Epithelial cell of umbilical artery (primary cell): ENCODE results near the gene SHBG. TPM values are rescaled to one million over a fixed set of nuclear protein-coding genes. Genes with fewer than 3 reads are reported as not detected.

Experiments
- total RNA-seq: library from RNA; depleted of rRNA; stranded (reverse); fragments of >200 nt; gene quantifications from 2 replicates; pipeline ENCODE4 v1.2.3, GENCODE V29; 2014

The SHBG gene
- not detected in 2 replicates for total RNA-seq

DNA sequence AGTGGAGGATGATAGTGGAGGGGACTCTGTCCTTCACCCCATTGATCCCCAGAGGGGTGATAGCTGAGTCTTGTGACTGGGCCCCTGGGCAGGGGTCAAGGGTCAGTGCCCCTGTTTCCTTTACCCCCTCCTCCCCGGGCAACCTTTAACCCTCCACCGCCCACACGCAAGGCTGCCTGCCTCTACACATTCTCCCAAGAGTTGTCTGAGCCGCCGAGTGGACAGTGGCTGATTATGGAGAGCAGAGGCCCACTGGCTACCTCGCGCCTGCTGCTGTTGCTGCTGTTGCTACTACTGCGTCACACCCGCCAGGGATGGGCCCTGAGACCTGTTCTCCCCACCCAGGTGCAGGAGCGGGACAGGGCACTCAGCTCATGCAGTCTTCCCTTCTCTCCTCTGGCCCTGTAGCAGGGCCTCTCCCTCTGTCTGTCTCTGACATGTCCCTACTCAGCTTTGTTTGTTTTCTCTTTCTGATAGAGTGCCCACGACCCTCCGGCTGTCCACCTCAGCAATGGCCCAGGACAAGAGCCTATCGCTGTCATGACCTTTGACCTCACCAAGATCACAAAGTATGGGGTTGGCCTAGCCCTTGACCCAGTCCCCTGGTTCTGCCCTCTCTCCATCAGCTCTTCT is at the start of gene SHBG:
Gene SHBG (plus strand): TSS at position 197 of the 633 bp plus-strand sequence. CDS start 38 bp downstream, at position 235.

GRCh38 chr17:7583253-7584109 is 46.5 kb upstream of the SHBG start, which contains the start of gene MPDU1:
MPDU1 (plus strand) TSS chr17:7583852; CDS start chr17:7583863, 11 bp downstream.

GRCh38 chr17:7589891-7590691 is 39.8 kb upstream of the SHBG start, which contains the start of gene SOX15:
SOX15 (minus strand) TSS chr17:7590094; CDS start chr17:7589676, 418 bp downstream.

DNA sequence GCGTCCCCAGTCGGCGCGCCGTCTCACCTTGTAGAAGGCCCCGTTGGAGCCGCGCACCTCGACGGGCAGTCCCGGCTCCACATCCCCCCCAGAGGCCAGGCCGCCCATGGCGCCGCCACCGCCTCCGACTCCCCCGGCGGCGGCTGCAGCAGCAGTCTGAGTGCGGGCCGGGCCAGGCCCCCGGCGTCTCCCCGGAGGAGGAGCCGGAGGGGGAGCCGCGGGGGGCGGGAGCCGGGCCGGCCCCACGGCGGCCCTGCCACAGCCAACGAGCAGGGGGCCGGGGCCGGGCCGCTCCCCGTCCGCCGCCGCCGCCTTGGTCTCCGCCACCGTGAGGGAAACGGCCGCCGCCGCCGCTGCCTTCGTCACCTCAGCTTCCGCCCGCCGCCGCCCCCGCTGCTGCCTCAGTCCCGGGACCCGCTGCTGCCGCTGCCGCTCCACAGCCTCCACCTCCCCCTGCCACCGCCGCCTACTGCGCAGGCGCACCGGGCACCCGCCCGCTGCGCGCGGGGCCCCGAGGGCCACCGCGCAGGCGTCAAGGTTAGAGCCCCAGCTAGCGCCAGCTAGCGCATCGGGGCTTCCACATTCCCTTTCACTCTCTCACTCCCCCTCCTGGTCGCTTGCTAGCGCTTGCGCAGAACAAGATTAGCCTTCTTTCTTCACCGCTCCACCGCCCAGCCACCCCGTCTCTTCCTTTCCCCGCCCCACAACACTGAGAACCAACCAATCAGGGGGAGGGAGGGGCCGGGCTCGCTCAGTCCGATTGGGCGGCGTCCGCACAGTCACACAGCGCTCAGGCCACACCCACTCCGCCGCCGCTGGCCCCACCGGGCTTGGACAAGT is 15.3 kb upstream of the SHBG start, which contains the start of gene FXR2:
Gene FXR2 (minus strand): TSS at position 473 of the 840 bp plus-strand sequence. CDS start 365 bp downstream, at position 108.

GRCh38 chr17:7627250-7628121 is 2.4 kb upstream of the SHBG start, which contains the start of gene SAT2:
SAT2 (minus strand) TSS chr17:7627821; CDS start chr17:7627635, 186 bp downstream.

GRCh38 chr17:7650509-7651096 is 20.7 kb downstream of the SHBG start, which contains the start of gene ATP1B2:
ATP1B2 (plus strand) TSS chr17:7650926; CDS start chr17:7651519, 593 bp downstream.

Other genes starting within 250 kb of the SHBG start
- gene TNK1, start 249.0 kb upstream of the SHBG start, total RNA-seq = 0.91 TPM in 1 of 2 replicates, not detected in the other
- 8.4 and 15.3 TPM in 2 replicates for gene PLSCR3, start 235.6 kb upstream of the SHBG start, total RNA-seq
- 71.3 and 188 TPM in 2 replicates for gene TMEM256, start 226.0 kb upstream of the SHBG start, total RNA-seq
- gene NLGN2, start 222.3 kb upstream of the SHBG start, total RNA-seq = 2.1 and 2.6 TPM in 2 replicates
- not detected in 2 replicates for gene SPEM1, start 209.8 kb upstream of the SHBG start, total RNA-seq
- not detected in 2 replicates for gene SPEM2, start 204.5 kb upstream of the SHBG start, total RNA-seq
- not detected in 2 replicates for gene SPEM3, start 201.3 kb upstream of the SHBG start, total RNA-seq
- 5.6 and 7.5 TPM in 2 replicates for gene TMEM102, start 194.7 kb upstream of the SHBG start, total RNA-seq
- gene FGF11, start 190.6 kb upstream of the SHBG start, total RNA-seq = 0.15 and 0.32 TPM in 2 replicates
- 4.5 and 6.5 TPM in 2 replicates for gene CHRNB1, start 185.1 kb upstream of the SHBG start, total RNA-seq
- 6.7 and 7.1 TPM in 2 replicates for gene ZBTB4, start 150.5 kb upstream of the SHBG start, total RNA-seq
- not detected in 2 replicates for gene SLC35G6, start 148.7 kb upstream of the SHBG start, total RNA-seq
- 54.1 and 66.9 TPM in 2 replicates for gene POLR2A, start 145.8 kb upstream of the SHBG start, total RNA-seq
- 3.6 and 6.5 TPM in 2 replicates for gene TNFSF12, start 81.1 kb upstream of the SHBG start, total RNA-seq
- 0.46 and 1.6 TPM in 2 replicates for gene TNFSF13, start 71.4 kb upstream of the SHBG start, total RNA-seq
- gene SENP3, start 68.2 kb upstream of the SHBG start, total RNA-seq = 92.9 and 115 TPM in 2 replicates
- gene CD68, start 50.5 kb upstream of the SHBG start, total RNA-seq = 1.1 and 1.3 TPM in 2 replicates
- 117 and 125 TPM in 2 replicates for gene MPDU1, start 46.3 kb upstream of the SHBG start, total RNA-seq
- gene SOX15, start 40.0 kb upstream of the SHBG start, total RNA-seq = not detected in 2 replicates
- gene FXR2, start 15.2 kb upstream of the SHBG start, total RNA-seq = 39.2 and 47.7 TPM in 2 replicates
- 24.0 and 24.3 TPM in 2 replicates for gene SAT2, start 2.3 kb upstream of the SHBG start, total RNA-seq
- gene ATP1B2, start 20.8 kb downstream of the SHBG start, total RNA-seq = not detected in 2 replicates
- gene TP53, start 57.4 kb downstream of the SHBG start, total RNA-seq = 40.6 and 70.1 TPM in 2 replicates
- gene WRAP53, start 58.3 kb downstream of the SHBG start, total RNA-seq = 10.1 and 10.6 TPM in 2 replicates
- 0.15 and 0.97 TPM in 2 replicates for gene EFNB3, start 75.1 kb downstream of the SHBG start, total RNA-seq
- under 0.01 and 0.30 TPM in 2 replicates for gene DNAH2, start 87.6 kb downstream of the SHBG start, total RNA-seq
- 1.2 and 2.9 TPM in 2 replicates for gene KDM6B, start 204.1 kb downstream of the SHBG start, total RNA-seq
- gene TMEM88, start 224.9 kb downstream of the SHBG start, total RNA-seq = 27.0 and 44.8 TPM in 2 replicates
- 48.9 and 115 TPM in 2 replicates for gene NAA38, start 227.4 kb downstream of the SHBG start, total RNA-seq
- gene CYB5D1, start 227.9 kb downstream of the SHBG start, total RNA-seq = 7.0 and 7.1 TPM in 2 replicates